ENCODE measurements around the gene C2orf92.

GRCh38 chr2:97677480-97677879, 8.0 kb downstream of the C2orf92 start:
- TF ChIP-seq EZH2phosphoT487 (IDR thresholded peaks at IDR 0.05; ENCODE audit: insufficient read depth, low read depth) = no peak
- no peak for TF ChIP-seq EZH2 (IDR thresholded peaks at IDR 0.05; ENCODE audit: insufficient read depth, poor library complexity, severe bottlenecking)

Measured in GM23248 (cell line).